NCI-H2196 (cell line): Measurements from ENCODE around the gene PPP1R3F.
"Not testable (repeated sequence)": the region's sequence is repeated elsewhere in the genome, so short reads cannot be mapped to it uniquely, and the experiment has no call there.

Source experiments
- DNase-seq: peaks from one replicate; lab custom pipeline; 2025; ENCODE audit not compliant: unreplicated experiment; lab: John Stamatoyannopoulos, UW

Gene PPP1R3F

DNA sequence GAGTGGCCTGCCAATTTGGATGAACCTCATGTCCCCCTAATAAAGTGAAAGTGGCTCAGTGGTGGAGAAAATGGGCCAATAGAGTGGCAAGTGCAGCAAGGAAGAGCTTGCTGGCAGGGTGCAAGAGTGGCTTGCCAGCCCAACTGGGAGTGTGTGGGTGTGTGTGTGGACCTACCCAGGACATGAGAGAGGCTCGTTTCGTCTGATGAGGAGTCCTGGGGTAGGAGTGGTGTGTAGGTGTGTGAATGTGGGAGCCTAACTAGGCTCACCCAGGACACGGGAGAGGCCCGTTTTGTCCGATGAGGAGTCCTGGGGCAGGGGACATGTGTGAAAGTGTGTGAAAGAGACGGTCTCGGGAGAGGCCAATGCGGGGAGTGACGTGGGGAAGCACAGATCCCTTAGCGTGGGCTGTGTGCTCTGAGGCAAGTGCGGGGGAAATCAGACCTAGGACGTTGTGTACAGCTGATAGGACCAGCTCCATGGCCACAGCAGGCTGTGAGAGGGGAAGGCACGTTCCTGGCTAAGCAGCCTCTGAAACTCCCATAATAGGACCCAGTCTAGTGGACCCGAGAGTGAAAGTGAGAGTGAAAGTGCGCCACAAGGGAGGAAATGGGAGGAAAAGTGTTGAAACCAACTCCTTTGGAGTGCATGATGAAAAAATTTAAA, 39.1 kb downstream of the PPP1R3F start:
- no peak for DNase-seq

DNA sequence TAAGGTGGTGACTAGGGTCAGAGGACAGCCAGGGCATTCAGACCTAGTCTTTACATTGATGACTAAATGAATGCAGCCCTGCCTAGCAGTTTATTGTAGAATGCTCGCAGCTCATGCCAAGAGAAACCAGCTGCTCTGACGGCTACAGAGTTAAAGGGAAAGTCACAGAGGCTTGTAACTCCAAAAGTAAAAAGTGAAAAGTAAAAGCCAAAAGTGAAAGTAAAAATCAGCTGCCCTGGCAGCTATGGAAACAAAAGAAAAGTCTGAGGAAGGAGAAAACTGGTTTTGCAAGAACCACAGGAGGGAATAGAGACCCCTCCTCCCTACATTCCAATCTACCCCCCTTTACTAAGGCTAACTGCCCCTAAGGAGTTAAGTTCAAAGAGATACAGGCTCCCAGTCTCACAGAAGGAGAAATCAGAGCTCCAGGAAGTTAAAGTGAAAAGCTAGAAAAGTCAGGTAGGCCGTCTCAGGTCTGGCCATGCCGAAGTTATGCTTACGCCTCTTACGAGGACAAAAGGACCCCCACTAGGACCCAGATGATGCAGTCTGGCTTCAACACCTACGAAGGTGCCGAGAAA, 39.9 kb downstream of the PPP1R3F start:
- DNase-seq, result no peak

DNA sequence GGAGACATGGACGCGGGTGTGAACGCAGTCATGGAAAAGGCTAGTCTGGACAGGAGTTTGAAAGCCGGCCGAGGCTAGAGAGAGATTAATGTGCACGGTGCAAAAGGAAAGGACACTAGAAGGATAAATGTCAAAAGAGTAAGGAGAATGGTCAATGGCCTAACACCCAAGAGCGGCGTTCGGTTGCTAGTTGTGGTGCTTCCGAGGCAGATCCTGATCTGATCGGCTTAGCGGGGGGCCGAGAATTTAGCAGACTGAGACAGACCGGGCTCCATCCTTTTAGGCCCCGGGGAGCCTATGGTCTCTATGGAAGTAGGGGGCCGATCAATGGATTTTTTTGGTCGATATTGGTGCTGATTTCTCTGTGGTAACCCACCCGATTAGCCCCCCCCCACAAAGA, 40.8 kb downstream of the PPP1R3F start:
- DNase-seq, result no peak

DNA sequence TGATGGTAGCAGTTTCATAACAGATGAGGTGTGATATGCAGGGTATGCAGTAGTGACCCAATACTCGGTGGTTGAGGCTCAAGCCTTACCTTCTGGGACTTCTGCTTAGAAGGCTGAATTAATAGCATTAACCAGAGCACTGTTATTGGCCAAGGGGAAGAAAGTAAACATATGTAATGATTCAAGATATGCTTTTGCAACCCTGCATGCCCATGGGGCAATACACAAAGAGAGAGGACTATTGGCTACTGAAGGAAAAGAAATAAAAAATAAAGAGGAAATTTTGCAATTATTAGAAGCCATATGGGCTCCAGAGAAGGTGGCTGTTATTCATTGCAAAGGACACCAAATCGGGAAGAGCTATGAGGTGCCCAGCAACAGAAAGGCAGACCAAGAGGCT, 42.6 kb downstream of the PPP1R3F start:
- no peak for DNase-seq

DNA sequence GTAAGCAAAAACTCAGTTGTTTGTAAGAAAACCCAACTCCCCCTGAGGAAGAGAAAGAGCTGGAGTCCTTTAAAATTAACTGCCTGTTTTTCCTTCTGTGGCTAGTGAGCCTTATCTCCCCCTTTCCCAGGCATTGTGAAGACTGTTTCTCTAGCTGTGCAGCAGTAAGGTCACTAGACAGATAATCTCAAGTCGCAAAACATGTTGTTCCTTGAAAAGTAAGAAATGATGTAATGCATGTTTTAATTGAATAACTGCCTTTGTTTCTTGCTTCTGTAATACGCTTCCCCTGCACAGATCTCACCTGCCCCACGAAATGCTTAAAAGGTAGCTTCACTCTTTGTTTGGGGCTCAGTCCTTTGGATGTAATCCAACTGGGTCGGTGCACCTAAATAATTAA, 46.5 kb downstream of the PPP1R3F start:
- DNase-seq, result no peak

DNA sequence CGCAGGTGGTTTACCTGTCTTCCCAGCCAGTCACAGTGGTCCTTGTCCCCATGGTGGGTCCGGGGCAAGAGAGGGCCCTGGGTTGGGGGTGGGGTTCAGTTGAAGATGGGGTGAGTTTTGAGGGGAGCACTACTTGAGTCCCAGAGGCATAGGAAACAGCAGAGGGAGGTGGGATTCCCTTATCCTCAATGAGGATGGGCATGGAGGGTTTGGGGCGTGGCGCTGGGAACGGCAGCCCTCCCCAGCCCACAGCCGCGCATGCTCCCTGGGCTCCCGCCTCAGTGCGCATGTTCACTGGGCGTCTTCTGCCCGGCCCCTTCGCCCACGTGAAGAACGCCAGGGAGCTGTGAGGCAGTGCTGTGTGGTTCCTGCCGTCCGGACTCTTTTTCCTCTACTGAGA, 52.1 kb downstream of the PPP1R3F start, which contains the start of gene GAGE12J:
Gene GAGE12J, plus strand, starts transcription at position 301 of the 400 bp plus-strand sequence. CDS start 1,157 bp downstream, outside the sequence.
- DNase-seq, result not testable (repeated sequence)

DNA sequence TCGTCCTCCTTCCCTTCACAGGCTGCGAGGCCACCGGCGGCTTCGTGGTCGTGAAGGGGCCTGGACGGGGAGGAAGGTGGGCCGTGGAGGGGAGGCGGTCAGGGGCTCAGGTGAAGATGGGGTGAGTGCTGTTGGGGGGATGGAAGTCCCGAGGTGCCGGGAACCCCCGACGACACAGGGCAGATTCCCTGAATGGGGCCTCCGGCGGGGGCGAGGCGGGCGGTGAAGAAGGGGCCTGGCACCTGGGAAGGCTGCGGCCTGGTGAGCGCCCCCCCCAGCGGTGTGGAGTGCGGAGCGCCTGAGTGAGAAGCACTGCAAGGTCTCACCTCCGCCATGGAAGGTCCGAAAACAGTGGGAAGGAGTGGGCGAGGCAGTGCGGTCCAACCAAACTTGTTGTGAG, 52.7 kb downstream of the PPP1R3F start:
- not testable (repeated sequence) for DNase-seq

DNA sequence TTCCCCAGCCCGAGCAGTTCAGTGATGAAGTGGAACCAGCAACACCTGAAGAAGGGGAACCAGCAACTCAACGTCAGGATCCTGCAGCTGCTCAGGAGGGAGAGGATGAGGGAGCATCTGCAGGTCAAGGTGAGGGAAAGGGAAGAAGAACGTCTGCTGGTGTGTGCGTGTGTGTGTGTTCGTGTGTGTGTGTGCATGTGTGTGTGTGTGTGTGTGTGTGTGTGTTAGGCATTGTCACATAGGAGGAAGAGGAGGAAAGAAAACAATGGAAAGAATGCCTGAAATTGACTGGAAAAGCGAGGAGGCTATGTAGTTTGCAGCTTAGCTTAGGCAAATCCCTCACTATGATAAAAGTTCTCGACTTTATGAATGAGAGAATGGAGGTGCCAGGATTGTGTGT, 54.1 kb downstream of the PPP1R3F start:
- not testable (repeated sequence) for DNase-seq

DNA sequence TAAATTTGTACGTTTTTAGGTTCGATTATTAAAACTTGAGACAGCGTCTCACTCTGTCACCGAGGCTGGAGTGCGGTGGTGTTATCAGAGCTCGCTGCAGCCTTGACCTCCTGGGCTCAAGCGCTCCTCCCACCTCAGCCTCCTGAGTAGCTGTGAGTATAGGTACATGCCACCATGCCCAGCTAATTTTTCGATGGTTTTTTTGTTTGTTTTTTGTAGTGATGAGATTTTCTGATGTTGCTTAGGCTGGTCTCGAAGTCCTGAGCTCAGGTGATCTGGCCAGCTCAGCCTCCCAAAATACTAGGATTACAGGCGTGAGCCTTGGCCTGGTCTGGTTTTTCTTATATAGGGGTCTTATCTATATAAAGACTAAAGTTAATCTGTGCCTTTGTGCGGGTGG, 60.8 kb downstream of the PPP1R3F start:
- DNase-seq, result not testable (repeated sequence)

DNA sequence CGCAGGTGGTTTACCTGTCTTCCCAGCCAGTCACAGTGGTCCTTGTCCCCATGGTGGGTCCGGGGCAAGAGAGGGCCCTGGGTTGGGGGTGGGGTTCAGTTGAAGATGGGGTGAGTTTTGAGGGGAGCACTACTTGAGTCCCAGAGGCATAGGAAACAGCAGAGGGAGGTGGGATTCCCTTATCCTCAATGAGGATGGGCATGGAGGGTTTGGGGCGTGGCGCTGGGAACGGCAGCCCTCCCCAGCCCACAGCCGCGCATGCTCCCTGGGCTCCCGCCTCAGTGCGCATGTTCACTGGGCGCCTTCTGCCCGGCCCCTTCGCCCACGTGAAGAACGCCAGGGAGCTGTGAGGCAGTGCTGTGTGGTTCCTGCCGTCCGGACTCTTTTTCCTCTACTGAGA, 61.7 kb downstream of the PPP1R3F start, which contains the start of gene GAGE13:
Gene GAGE13, plus strand, starts transcription at position 301 of the 400 bp plus-strand sequence. CDS start 1,156 bp downstream, outside the sequence.
- not testable (repeated sequence) for DNase-seq

DNA sequence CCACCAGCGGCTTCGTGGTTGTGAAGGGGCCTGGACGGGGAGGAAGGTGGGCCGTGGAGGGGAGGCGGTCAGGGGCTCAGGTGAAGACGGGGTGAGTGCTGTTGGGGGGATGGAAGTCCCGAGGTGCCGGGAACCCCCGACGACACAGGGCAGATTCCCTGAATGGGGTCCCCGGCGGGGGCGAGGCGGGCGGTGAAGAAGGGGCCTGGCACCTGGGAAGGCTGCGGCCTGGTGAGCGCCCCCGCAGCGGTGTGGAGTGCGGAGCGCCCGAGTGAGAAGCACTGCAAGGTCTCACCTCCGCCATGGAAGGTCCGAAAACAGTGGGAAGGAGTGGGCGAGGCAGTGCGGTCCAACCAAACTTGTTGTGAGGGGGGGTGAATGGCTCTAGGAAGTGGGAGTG, 62.2 kb downstream of the PPP1R3F start:
- not testable (repeated sequence) for DNase-seq
